Spleen (tissue), 11 donors: ENCODE data around the gene MRRF. TPM values are rescaled to one million over a fixed set of nuclear protein-coding genes. Genes with fewer than 3 reads are reported as not detected.

Source experiments
- DNase-seq: peaks from one replicate; pipeline ENCODE4 v3.0.0-alpha.2; 2020
- H3K27ac ChIP-seq, 8 donors: fragments of 200-600 bp; sonication (generic) in 7 of 8; 1 replicate in 4 of 8; 2 replicates in 4 of 8; pipeline versions ENCODE4 v1.5.0 to v1.8.0; 2016 to 2021; ENCODE audit warnings: inconsistent platforms in 4 of 8, mild to moderate bottlenecking in 4 of 8, moderate library complexity in 1 of 8
- H3K27me3 ChIP-seq, 7 donors: fragments of 200-600 bp; sonication (generic) in 6 of 7; replicated peaks in 1 of 7; 1 replicate in 4 of 7; 2 replicates in 3 of 7; pipeline versions ENCODE4 v1.5.0 to v1.8.0; 2016 to 2021; ENCODE audit warnings: inconsistent platforms in 3 of 7, mild to moderate bottlenecking in 1 of 7
- H3K36me3 ChIP-seq, 6 donors: fragments of 200-600 bp; sonication (generic) in 5 of 6; 1 replicate in 4 of 6; 2 replicates in 2 of 6; pipeline versions ENCODE4 v1.5.0 to v1.8.0; 2016 to 2021; ENCODE audit warnings: inconsistent platforms in 2 of 6
- H3K4me1 ChIP-seq, 6 donors: fragments of 200-600 bp; sonication (generic) in 5 of 6; 1 replicate in 3 of 6; 2 replicates in 3 of 6; pipeline versions ENCODE4 v1.5.0 to v1.8.0; 2016 to 2021; ENCODE audit warnings: inconsistent platforms in 3 of 6
- H3K4me3 ChIP-seq, 8 donors: fragments of 200-600 bp; sonication (generic) in 7 of 8; 1 replicate in 4 of 8; 2 replicates in 4 of 8; pipeline versions ENCODE4 v1.5.0 to v1.8.0; 2016 to 2021; ENCODE audit warnings: inconsistent platforms in 4 of 8, mild to moderate bottlenecking in 4 of 8, moderate library complexity in 2 of 8
- H3K9me3 ChIP-seq, 8 donors: fragments of 200-600 bp; sonication (generic) in 7 of 8; 1 replicate in 4 of 8; 2 replicates in 4 of 8; pipeline versions ENCODE4 v1.5.0 to v1.8.0; 2016 to 2021; ENCODE audit warnings: inconsistent platforms in 4 of 8
- CTCF ChIP-seq, 11 experiments: fragments of 200-600 bp in 7 of 11; fragments of 450-650 bp in 4 of 11; sonication (generic) in 4 of 11; IDR thresholded peaks in 8 of 11; conservative IDR thresholded peaks in 3 of 11; 1 replicate in 7 of 11; 2 replicates in 4 of 11; pipeline versions ENCODE4 v1.4.0 to v1.8.0; 2016 to 2021; ENCODE audit warnings: antibody characterized with exemption in 11 of 11, inconsistent platforms in 4 of 11, mild to moderate bottlenecking in 1 of 11
- POLR2A ChIP-seq, 3 donors: fragments of 450-650 bp; IDR thresholded peaks; one replicate each; pipeline ENCODE4 v1.5.1; 2017; ENCODE audit warnings: antibody characterized with exemption in 3 of 3, mild to moderate bottlenecking in 1 of 3
- POLR2AphosphoS5 ChIP-seq, 3 donors: sonication (generic); formaldehyde crosslinking; IDR thresholded peaks; one replicate each; pipeline ENCODE4 v1.5.1; 2017; ENCODE audit warnings: antibody characterized with exemption in 3 of 3
- WGBS, 5 donors: extraction: QIAGEN DNeasy Blood & Tissue Kit in 3 of 5; methylation state at CpG; one replicate each; pipeline versions ENCODE4 v1.1.5 to v1.1.7; 2013 to 2018; 5-methylcytosine and 5-hydroxymethylcytosine counted together
- intact Hi-C: fragments of 100-400 bp; cut with DNase I; formaldehyde crosslinking; loops from one replicate; pipeline ENCODE4 v1.15.0; 2023; ENCODE audit warnings: low total_unique reads
- polyA plus RNA-seq, 3 donors: library from polyadenylated mRNA; stranded (reverse); fragments of 200-250 nt; gene quantifications; one replicate each; pipeline ENCODE4 v1.2.1, GENCODE V29; 2013
- total RNA-seq, 7 donors: library from RNA; depleted of rRNA in 3 of 7; stranded (reverse); fragments of >200 nt in 3 of 7; fragmentation: NEBNext Ultra II Directional in 4 of 7; extraction: Animal tissue kit (Norgen Biotek cat#: 25700) in 4 of 7; gene quantifications; one replicate each; pipeline versions ENCODE4 v1.1.0 to v1.2.1, GENCODE V29; 2016 to 2021
- donor health status: healthy with polysubstance abuse.
- donor health status: DM: no; HTN: no; CAD: no; lungs with moderate emphysema.
- donor health status: DM: no; HTN: no; CAD: no.
- donor health status: Bipolar disorder and iron deficiency.
- donor health status: healthy.
- donor health status: DM: no; HTN: no; CAD: no.
- donor health status: DM: yes; HTN: yes; CAD: no.

MRRF gene
- total and polyA plus RNA-seq, 10 donors: 23.1 to 44.8 (median 38.9) TPM

- no peak overlapping the region for H3K4me3 ChIP-seq
Observed at GRCh38 chr9:122339579-122339978, 74.9 kb downstream of the MRRF start.

GRCh38 chr9:122340161-122340560, 75.5 kb downstream of the MRRF start:
- DNase-seq: no peak
- WGBS, 5 donors: 68 to 85% (median 79%) methylated on average over 6 of the region's 6 CpGs
- TF ChIP-seq POLR2AphosphoS5 (IDR thresholded peaks at IDR 0.05): no peak
- TF ChIP-seq POLR2A (IDR thresholded peaks at IDR 0.05): no peak
- no peak for TF ChIP-seq CTCF (IDR thresholded peaks at IDR 0.05 in 8 of 11, conservative IDR thresholded peaks at IDR 0.05 in 3 of 11)
- peaks cover 0 to 4% (median 0%) of the 10 kb centered on the region in 7 donors for H3K27me3 ChIP-seq
- H3K4me3 ChIP-seq: no peak overlapping the region
- intact Hi-C loops: no loop called here
- no peaks in the 10 kb centered on the region for H3K36me3 ChIP-seq
- H3K27ac ChIP-seq: no peak overlapping the region
- H3K9me3 ChIP-seq: no peaks in the 10 kb centered on the region
- H3K4me1 ChIP-seq: peaks cover 0 to 3% (median 0%) of the 10 kb centered on the region in 6 donors

More at GRCh38 chr9:122339579-122339978, 74.9 kb downstream of the MRRF start:
- DNase-seq: peak; percentile 21
- Histone ChIP-seq H3K9me3 (no peaks in the 10 kb centered on the region), H3K27ac (no peak overlapping the region), H3K36me3 (no peaks in the 10 kb centered on the region), H3K4me1 (peaks cover 0 to 3% (median 0%) of the 10 kb centered on the region in 6 donors), H3K27me3 (peaks cover 0 to 4% (median 0%) of the 10 kb centered on the region in 7 donors)
- intact Hi-C loops: no loop called here
- TF ChIP-seq POLR2AphosphoS5 (IDR thresholded peaks at IDR 0.05) (no peak), POLR2A (IDR thresholded peaks at IDR 0.05) (no peak), CTCF (IDR thresholded peaks at IDR 0.05 in 8 of 11, conservative IDR thresholded peaks at IDR 0.05 in 3 of 11) (no peak)
- 76 to 87% (median 78%) methylated on average over 5 of the region's 5 CpGs for WGBS, 5 donors

GRCh38 chr9:122342323-122343050, 77.8 kb downstream of the MRRF start:
- Histone ChIP-seq H3K4me1 (peaks cover 2 to 15% (median 11%) of the 10 kb centered on the region in 6 donors), H3K27ac (no peak overlapping the region), H3K9me3 (no peaks in the 10 kb centered on the region), H3K4me3 (no peak overlapping the region), H3K36me3 (no peaks in the 10 kb centered on the region), H3K27me3 (peaks cover 0 to 18% (median 7%) of the 10 kb centered on the region in 7 donors)
- WGBS, 5 donors: 83 to 93% (median 92%) methylated on average over 15 of the region's 15 CpGs
- intact Hi-C loops: no loop called here
- TF ChIP-seq CTCF (IDR thresholded peaks at IDR 0.05 in 8 of 11, conservative IDR thresholded peaks at IDR 0.05 in 3 of 11) (no peak), POLR2A (IDR thresholded peaks at IDR 0.05) (no peak), POLR2AphosphoS5 (IDR thresholded peaks at IDR 0.05) (no peak)
- peak; percentile 48 for DNase-seq
